Measurements from ENCODE around the gene OR8G1.
"Not testable (repeated sequence)": the region's sequence is repeated elsewhere in the genome, so short reads cannot be mapped to it uniquely, and the experiment has no call there.

The OR8G1 gene

GRCh38 chr11:124238512-124238911 lies 2.4 kb upstream of the OR8G1 start:
- DNase-seq = no peak

DNA sequence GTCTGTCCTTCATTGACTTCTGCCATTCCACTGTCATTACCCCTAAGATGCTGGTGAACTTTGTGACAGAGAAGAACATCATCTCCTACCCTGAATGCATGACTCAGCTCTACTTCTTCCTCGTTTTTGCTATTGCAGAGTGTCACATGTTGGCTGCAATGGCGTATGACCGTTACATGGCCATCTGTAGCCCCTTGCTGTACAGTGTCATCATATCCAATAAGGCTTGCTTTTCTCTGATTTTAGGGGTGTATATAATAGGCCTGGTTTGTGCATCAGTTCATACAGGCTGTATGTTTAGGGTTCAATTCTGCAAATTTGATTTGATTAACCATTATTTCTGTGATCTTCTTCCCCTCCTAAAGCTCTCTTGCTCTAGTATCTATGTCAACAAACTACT lies 9.0 kb downstream of the OR8G1 start:
- not testable (repeated sequence) for DNase-seq

- no peak for DNase-seq
These were observed 15.2 kb downstream of the OR8G1 start, which contains the start of gene OR8G5 for GRCh38 chr11:124256076-124256475. OR8G5 (plus strand) TSS chr11:124256376; CDS start chr11:124264932, 8,556 bp downstream.

- DNase-seq = not testable (repeated sequence)
These were observed 24.1 kb downstream of the OR8G1 start for GRCh38 chr11:124265041-124265440.

DNA sequence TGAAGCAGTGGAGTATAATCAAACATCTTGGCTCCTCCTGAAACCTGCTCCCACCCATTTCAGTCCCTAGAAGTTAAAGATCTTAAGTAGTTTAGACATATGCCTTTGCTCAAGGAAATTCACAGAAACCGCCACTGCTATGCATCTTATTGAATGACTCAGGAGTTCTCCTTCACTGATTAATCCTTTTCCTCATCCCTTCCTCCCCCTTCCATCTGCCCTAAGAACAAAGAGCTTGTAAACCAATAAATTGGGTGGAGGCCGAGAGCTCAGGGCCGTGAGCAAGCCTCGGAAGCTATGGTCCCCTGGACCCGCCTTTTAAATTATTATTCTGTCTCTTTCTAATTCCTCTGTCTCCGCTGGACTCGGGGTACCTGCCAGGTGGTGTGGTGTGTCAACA lies 30.0 kb downstream of the OR8G1 start:
- DNase-seq = not testable (repeated sequence)

DNA sequence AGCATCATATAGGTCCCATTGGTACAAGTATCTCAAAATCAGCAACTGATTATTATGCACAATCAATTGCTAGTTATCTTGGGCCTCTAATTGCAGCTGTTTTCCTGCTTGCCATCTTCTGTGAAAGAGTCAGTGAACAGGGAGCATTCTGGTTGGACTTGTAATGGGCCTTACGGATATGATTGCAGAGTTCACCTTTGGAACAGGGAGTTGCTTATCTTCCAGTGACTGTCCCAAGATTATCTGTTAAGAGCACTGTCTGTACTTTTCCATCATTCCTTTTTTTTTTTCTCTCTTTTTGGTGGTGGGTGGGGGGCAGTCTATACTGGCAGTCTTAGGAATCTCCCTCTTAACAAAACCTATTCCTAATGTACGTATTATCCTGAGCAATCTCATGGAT lies 33.1 kb downstream of the OR8G1 start:
- no peak for DNase-seq

GRCh38 chr11:124276081-124276480 lies 35.2 kb downstream of the OR8G1 start:
- DNase-seq = no peak

DNA sequence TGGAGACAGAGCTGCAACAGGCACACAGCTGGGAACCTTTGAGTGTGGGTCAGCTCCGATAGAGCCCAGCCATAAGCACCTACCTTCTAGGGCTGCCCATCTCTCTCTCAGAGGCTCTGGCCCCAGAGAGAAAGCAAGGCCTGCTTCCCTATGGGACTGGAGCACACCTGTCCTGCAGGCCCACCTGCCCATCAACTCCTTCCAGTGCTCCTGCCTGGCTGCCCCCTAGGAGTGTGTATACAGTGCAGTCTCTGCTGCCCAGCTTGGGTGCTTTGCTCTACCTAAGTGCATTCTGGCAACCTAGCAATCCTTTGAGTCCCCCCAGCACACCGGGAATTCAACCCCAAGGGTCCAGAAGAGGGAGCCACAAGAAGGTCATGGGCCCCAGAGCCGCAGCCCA lies 36.3 kb downstream of the OR8G1 start:
- no peak for DNase-seq

GRCh38 chr11:124277804-124278203 lies 36.9 kb downstream of the OR8G1 start:
- no peak for DNase-seq

- DNase-seq = no peak
These were observed 37.4 kb downstream of the OR8G1 start for GRCh38 chr11:124278261-124278660.

DNA sequence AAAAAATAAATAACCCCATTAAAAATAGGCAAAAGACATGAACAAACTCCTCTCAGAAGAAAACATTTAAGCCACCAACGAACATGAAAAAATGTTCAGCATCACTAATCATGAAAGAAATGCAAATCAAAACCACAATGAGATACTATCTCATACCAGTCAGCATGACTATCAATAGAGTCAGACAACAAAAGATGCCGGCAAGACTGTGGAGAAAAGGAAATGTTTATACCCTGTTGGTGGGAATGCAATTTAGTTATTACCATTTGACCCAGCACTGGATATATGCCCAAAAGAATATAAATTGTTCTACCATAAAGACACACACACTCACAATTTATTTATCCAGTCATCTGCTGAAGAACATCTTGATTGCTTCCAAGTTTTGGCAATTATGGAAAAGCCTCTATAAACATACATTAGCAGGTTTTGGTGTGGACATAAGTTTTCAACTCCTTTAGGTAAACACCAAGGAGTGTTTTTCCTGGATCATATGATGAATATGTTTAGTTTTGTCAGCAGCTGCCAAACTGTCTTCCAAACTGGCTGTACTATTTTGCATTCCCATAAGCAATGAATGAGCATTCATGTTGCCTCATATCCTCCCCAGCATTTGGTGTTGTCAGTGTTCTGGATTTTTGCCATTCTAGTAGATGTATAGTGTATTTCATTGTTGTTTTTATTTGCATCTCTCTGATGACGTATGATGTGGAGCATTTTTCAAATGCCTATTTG lies 44.9 kb downstream of the OR8G1 start:
- peak; percentile 74 for DNase-seq

- no peak for DNase-seq
These were observed 53.8 kb downstream of the OR8G1 start for GRCh38 chr11:124294687-124295086.

- peak; percentile 51 for DNase-seq
These were observed 55.1 kb downstream of the OR8G1 start for GRCh38 chr11:124296016-124296415.

DNA sequence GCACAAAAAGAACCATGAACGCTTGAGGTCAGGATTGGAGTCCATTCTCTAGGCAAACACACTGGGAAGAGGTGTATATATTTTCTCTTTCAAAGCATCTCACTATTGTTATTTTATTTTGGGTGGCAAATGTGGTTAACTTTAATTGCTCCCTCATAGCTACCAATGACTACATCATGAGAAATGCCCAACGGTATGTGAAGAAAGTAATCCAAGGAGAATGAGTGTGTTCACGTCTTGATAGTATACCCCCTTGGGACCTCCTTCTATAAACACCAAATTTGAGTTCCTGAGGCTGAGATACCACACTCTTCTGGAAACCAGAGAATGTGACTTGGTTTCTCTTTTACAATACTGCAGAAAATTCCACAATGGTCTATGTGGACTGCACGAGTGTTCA lies 57.0 kb downstream of the OR8G1 start:
- peak; percentile 65 for DNase-seq

GRCh38 chr11:124301548-124301947 lies 60.7 kb downstream of the OR8G1 start:
- peak; percentile 49 for DNase-seq

DNA sequence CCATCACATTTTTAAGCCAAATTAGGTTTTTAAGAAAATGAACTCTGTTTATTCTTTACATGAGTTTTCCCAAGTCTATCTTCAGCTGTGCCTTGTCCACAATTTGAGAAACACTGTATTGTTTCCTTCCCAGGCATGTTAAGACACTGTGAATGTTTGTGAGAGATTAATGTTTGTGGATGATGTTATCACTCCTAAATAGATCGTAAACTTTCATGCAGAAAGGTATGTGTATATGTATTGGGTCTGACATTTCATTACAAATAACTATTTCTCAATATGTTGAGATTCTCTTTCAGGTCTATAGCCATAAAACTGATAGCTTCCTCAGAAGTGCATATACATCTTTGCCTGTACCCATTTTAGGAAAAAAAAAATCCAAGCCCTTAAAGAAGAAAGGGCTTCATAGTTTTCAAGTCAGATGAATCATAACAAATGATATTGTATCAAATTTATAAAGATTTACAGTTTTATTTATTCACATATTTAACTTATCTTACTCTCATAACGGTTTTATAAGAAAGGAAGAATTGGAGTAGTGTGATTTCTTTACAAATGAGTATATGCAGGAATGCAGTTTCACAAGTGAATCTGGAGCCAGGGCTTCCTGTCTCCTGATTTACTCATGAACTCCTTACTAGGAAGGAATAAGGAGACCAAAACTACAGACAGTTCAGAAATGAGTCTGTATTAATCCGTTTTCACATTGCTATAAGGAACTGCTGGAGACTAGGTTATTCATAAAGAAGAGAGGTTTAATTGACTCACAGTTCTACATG lies 61.6 kb downstream of the OR8G1 start:
- DNase-seq = no peak
